Left ventricle myocardium inferior (tissue), 1 donor: ENCODE data around the gene ARHGEF4. TPM values are rescaled to one million over a fixed set of nuclear protein-coding genes. Genes with fewer than 3 reads are reported as not detected.

Source experiments
- DNase-seq: peaks from one replicate; pipeline ENCODE4 v3.0.0-alpha.2; 2020
- H3K27ac ChIP-seq: fragments of 200-600 bp; replicated peaks from 2 replicates; pipeline ENCODE4 v1.8.0; 2021
- H3K27me3 ChIP-seq: fragments of 200-600 bp; 2 replicates; pipeline ENCODE4 v1.8.0; 2021; ENCODE audit warnings: low read depth
- H3K36me3 ChIP-seq: fragments of 200-600 bp; 2 replicates; pipeline ENCODE4 v1.8.0; 2021
- H3K4me1 ChIP-seq: fragments of 200-600 bp; 2 replicates; pipeline ENCODE4 v1.8.0; 2021
- H3K4me3 ChIP-seq: fragments of 200-600 bp; 2 replicates; pipeline ENCODE4 v1.8.0; 2021; ENCODE audit warnings: mild to moderate bottlenecking, moderate library complexity
- H3K9me3 ChIP-seq: fragments of 200-600 bp; replicated peaks from 2 replicates; pipeline ENCODE4 v1.8.0; 2021
- intact Hi-C: fragments of 100-400 bp; cut with micrococcal nuclease; formaldehyde crosslinking; loops from one replicate; pipeline ENCODE4 v1.11.0; 2022
- total RNA-seq: library from RNA; stranded (reverse); fragmentation: NEBNext Ultra II Directional; extraction: Animal tissue kit (Norgen Biotek cat#: 25700); gene quantifications from one replicate; pipeline ENCODE4 v1.2.1, GENCODE V29; 2021
- TF ChIP-seq, protein P1 (sequence below): fragments of 200-600 bp; IDR thresholded peaks from 2 replicates; pipeline ENCODE4 v1.8.0; 2021; ENCODE audit warnings: antibody characterized with exemption, mild to moderate bottlenecking, borderline replicate concordance
- donor health status: DM: no; HTN: yes; CAD: no; lungs with severe emphysema.

Gene ARHGEF4
- total RNA-seq, 1 donor from 2014 or later: 5.3 TPM

GRCh38 chr2:130928385-130928784, 91.7 kb downstream of the ARHGEF4 start:
- no peak overlapping the region for H3K27ac ChIP-seq
- no peak for DNase-seq
- H3K9me3 ChIP-seq: peaks cover 26% of the 10 kb centered on the region
- TF ChIP-seq, protein P1, sequence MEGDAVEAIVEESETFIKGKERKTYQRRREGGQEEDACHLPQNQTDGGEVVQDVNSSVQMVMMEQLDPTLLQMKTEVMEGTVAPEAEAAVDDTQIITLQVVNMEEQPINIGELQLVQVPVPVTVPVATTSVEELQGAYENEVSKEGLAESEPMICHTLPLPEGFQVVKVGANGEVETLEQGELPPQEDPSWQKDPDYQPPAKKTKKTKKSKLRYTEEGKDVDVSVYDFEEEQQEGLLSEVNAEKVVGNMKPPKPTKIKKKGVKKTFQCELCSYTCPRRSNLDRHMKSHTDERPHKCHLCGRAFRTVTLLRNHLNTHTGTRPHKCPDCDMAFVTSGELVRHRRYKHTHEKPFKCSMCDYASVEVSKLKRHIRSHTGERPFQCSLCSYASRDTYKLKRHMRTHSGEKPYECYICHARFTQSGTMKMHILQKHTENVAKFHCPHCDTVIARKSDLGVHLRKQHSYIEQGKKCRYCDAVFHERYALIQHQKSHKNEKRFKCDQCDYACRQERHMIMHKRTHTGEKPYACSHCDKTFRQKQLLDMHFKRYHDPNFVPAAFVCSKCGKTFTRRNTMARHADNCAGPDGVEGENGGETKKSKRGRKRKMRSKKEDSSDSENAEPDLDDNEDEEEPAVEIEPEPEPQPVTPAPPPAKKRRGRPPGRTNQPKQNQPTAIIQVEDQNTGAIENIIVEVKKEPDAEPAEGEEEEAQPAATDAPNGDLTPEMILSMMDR: no peak
- peaks cover 29% of the 10 kb centered on the region for H3K27me3 ChIP-seq
- intact Hi-C loops: no loop called here
- H3K4me3 ChIP-seq: no peak overlapping the region
- H3K36me3 ChIP-seq: no peaks in the 10 kb centered on the region
- H3K4me1 ChIP-seq: no peaks in the 10 kb centered on the region

GRCh38 chr2:130930740-130931659, 94.3 kb downstream of the ARHGEF4 start:
- Histone ChIP-seq H3K27me3 (peaks cover 29% of the 10 kb centered on the region), H3K36me3 (no peaks in the 10 kb centered on the region), H3K27ac (no peak overlapping the region), H3K4me3 (no peak overlapping the region), H3K9me3 (peaks cover 36% of the 10 kb centered on the region), H3K4me1 (no peaks in the 10 kb centered on the region)
- no peak for DNase-seq
- TF ChIP-seq, protein P1: no peak
- intact Hi-C loops: no loop called here

- intact Hi-C loops: no loop called here
Observed at GRCh38 chr2:130933501-130933900, 96.8 kb downstream of the ARHGEF4 start.

DNA sequence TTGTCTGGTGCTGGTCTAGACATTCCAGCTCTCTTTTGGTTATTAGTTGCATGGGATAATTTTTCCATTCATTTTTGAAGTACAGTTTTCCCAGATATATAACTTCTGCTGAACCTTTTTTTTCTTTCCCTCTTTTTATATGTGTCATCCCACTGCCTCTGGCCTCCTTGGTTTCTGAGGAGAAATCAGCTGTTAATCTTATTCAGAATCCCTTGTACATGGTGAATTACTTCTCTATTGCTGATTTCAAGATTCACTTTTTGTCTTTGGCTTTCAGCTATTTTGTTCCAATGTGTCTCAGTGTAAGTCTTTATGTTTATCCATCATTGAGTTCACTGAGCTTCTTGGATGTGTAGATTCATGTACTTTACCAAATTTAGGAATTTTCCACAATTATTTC, 99.7 kb downstream of the ARHGEF4 start:
- TF ChIP-seq, protein P1: no peak
- peaks cover 33% of the 10 kb centered on the region for H3K9me3 ChIP-seq
- H3K4me3 ChIP-seq: no peak overlapping the region
- intact Hi-C loops: no loop called here
- no peak overlapping the region for H3K27ac ChIP-seq
- no peaks in the 10 kb centered on the region for H3K4me1 ChIP-seq
- H3K36me3 ChIP-seq: no peaks in the 10 kb centered on the region
- no peak for DNase-seq
- H3K27me3 ChIP-seq: no peaks in the 10 kb centered on the region

More at GRCh38 chr2:130933501-130933900, 96.8 kb downstream of the ARHGEF4 start:
- H3K36me3 ChIP-seq: no peaks in the 10 kb centered on the region
- no peak overlapping the region for H3K27ac ChIP-seq
- DNase-seq: no peak
- H3K9me3 ChIP-seq: peaks cover 33% of the 10 kb centered on the region
- no peak overlapping the region for H3K4me3 ChIP-seq
- TF ChIP-seq, protein P1: no peak
- peaks cover 14% of the 10 kb centered on the region for H3K27me3 ChIP-seq
- no peaks in the 10 kb centered on the region for H3K4me1 ChIP-seq

DNA sequence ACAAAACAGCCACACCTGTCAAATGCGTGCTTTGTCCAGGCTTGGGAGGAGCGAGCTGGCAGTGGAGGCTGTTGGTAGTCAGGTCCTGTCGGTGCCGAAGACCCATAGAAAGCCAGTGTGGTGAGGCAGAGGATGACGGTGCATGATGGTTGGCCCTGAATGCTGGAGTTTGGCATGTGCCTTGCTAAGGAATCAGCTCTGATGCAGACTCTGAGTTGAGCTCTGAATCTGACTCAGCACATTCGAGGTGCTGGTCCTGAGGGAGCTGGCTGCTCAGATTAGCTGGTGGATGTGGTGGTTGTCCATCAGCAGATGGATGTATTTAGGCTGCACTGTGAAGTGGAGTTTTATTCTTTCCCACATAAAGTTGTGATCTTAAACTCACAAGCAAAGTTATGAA, 111.3 kb downstream of the ARHGEF4 start:
- intact Hi-C loops: no loop called here
- TF ChIP-seq, protein P1: no peak
- H3K27ac ChIP-seq: no peak overlapping the region
- H3K4me1 ChIP-seq: no peaks in the 10 kb centered on the region
- H3K9me3 ChIP-seq: peaks cover 40% of the 10 kb centered on the region
- H3K36me3 ChIP-seq: no peaks in the 10 kb centered on the region
- H3K27me3 ChIP-seq: peaks cover 13% of the 10 kb centered on the region
- H3K4me3 ChIP-seq: no peak overlapping the region
- DNase-seq: no peak
